Sigmoid colon (tissue), 4 donors: ENCODE data around the gene MAEA.

Experiments used
- CTCF ChIP-seq, 4 experiments: fragments of 450-650 bp in 3 of 4; fragments of 200-600 bp in 1 of 4; IDR thresholded peaks; one replicate each; pipeline ENCODE4 v1.5.1; 2016 to 2019; ENCODE audit warnings: antibody characterized with exemption in 4 of 4, mild to moderate bottlenecking in 3 of 4, moderate library complexity in 2 of 4
- POLR2A ChIP-seq, 2 donors: fragments of 450-650 bp; IDR thresholded peaks; one replicate each; pipeline ENCODE4 v1.6.1; 2016; ENCODE audit warnings: antibody characterized with exemption in 2 of 2, mild to moderate bottlenecking in 2 of 2, moderate library complexity in 2 of 2
- POLR2AphosphoS5 ChIP-seq, 4 donors: sonication (generic); formaldehyde crosslinking; IDR thresholded peaks; one replicate each; pipeline ENCODE4 v1.6.1; 2017; ENCODE audit warnings: antibody characterized with exemption in 4 of 4

- TF ChIP-seq CTCF (IDR thresholded peaks at IDR 0.05) (no peak), POLR2A (IDR thresholded peaks at IDR 0.05) (no peak), POLR2AphosphoS5 (IDR thresholded peaks at IDR 0.05) (no peak)
Observed at GRCh38 chr4:1339489-1339888, 49.8 kb downstream of the MAEA start.
